ENCODE measurements around the gene UGT1A5.

GRCh38 chr2:233689501-233689900 lies 23.2 kb upstream of the UGT1A5 start:
- TF ChIP-seq POLR2A (IDR thresholded peaks at IDR 0.05) (no peak), CTCF (IDR thresholded peaks at IDR 0.05) (no peak)
